ENCODE data around the gene ENOX1.

DNA sequence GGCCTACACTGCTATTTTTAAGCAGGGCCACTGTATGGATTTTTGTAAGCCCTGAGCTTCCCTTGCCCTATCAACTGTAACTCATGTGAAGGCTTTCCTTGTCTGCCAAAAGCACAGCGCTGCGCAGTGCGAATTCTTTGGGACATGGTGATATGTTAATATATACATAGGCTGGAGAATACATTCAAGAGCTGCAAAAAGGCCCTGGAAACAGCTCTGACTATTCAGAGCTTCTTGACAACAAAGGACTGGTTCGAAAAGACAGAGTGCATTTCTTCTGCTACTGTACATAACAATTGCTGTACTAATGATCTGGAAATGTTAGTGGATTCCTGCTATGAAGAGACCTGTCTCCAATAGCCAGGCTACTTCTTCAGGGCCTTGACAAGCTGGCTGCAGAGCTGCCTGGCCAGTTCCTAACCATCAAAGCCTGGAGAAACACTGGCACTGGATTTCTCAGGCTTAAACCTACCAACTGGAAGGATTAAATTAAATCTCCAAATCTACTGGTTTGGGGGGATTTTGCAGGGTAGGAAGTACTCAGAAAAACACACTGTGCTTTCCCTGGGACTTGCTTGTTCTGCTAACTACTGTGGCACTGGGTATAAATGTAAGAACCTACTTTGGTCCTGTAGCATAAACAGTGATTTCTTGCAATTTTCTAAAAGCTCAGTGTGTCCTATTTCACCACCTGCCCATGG, 516.5 kb downstream of the ENOX1 start:
- TF ChIP-seq, protein P1, sequence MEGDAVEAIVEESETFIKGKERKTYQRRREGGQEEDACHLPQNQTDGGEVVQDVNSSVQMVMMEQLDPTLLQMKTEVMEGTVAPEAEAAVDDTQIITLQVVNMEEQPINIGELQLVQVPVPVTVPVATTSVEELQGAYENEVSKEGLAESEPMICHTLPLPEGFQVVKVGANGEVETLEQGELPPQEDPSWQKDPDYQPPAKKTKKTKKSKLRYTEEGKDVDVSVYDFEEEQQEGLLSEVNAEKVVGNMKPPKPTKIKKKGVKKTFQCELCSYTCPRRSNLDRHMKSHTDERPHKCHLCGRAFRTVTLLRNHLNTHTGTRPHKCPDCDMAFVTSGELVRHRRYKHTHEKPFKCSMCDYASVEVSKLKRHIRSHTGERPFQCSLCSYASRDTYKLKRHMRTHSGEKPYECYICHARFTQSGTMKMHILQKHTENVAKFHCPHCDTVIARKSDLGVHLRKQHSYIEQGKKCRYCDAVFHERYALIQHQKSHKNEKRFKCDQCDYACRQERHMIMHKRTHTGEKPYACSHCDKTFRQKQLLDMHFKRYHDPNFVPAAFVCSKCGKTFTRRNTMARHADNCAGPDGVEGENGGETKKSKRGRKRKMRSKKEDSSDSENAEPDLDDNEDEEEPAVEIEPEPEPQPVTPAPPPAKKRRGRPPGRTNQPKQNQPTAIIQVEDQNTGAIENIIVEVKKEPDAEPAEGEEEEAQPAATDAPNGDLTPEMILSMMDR (conservative IDR thresholded peaks at IDR 0.05; ENCODE audit: low read depth, low read length): no peak
- TF ChIP-seq EZH2 (IDR thresholded peaks at IDR 0.05; ENCODE audit: low read length, unreplicated experiment): no peak
